Activated naive CD4-positive, alpha-beta T cell treated with anti-CD3 and anti-CD28 coated beads, Interleukin-2, amount 50 U/mL, for 16 hours (primary cell): ENCODE data around the gene DTNBP1.

Experiments
- DNase-seq: peaks from one replicate; pipeline ENCODE4 v3.0.0-alpha.2; 2020

The DTNBP1 gene

DNA sequence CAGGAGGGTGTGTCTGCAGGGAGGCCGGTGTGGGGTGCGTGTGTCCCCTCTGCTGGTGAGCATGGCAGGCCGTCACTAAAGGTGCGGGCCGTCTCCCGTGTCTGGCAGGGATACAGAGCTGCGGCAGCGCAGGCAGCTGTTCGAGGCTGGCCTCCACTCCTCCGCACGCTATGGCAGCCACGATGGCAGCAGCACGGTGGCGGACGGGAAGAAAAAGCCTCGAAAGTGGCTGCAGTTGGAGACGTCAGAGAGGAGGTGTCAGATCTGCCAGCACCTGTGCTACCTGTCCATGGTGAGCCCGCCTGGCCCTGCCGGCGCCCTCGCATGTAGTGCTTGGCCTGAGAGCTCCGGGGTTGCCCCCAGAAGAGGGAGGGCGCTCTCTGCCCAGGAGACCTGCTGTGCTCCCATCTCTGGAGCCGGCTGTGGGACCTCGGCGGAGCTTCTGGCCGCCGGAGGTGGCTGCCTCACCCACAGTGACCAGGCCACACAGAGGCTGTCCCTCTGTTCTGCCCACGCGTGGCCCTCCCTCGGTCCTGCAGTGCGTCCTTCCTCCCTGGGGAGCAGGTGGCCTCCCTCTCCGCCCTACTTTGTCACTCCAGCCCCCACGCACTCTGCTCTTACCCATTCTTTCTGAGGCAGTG is 149.6 kb downstream of the DTNBP1 start:
- no peak for DNase-seq

- no peak for DNase-seq
Measured at GRCh38 chr6:15512721-15513120, 150.1 kb downstream of the DTNBP1 start.

- DNase-seq: no peak
Measured at GRCh38 chr6:15512126-15512525, 150.7 kb downstream of the DTNBP1 start.

DNA sequence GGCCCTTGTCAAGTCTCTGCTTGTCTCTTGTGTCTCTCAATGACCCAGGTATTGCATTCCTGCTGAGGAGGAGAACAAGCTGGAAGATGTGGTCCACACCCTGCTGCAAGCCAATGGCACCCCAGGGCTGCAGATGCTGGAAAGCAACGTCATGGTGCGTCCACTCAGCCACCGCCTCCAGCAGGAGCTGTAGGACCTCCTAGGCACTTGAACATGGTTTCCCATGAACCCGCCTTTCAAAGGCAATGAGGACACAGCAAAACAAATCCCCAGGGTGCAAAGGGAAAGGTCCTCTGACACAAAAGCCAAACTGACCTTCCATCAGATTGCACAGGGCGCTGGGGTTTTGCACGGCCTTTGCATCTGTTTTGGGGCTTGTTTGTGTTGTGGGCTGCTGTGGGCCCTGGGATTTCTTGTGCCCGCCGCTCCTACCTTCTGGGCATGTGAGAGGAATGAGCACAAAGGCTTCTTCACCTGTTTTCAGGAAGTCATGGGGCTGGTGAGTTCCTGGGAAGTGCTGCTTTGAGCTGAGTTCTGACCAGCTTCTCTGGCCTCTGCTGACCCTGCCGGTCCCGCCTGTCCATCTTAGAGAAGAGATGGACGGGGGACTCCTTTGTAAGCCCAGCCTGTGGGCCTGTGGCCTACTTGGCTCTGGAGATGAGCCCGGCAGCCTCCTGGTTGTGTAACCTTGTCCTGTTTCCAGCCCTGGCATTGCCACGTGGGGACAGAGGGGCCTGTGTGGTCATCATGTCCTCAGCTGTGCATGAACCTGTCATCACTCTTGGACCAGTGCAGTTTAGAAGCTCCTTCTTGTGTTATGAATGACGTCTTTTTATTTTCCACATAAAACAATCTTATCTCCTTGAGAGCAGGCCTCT is 151.3 kb downstream of the DTNBP1 start:
- DNase-seq: no peak

GRCh38 chr6:15510536-15511247 is 152.1 kb downstream of the DTNBP1 start:
- no peak for DNase-seq

DNA sequence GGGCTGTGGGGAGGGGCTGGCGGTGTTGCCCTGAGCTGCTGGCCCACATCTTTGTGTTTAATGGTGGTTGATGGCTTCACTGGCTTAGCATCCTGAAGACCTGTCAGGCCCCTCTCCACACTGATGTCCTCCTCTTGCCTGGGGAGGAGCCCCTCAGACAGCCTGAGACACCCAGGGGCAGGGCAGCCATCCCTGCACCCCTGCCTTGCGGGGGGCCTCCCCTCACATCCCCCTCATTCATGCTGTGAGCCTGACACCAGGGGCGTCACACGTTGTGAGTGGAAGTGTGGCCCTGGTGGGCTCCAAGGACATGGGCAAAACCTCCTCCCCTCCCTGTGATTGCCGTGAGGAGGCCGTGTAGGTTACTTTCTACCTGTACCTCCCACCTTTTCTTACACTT is 152.7 kb downstream of the DTNBP1 start:
- DNase-seq: no peak

GRCh38 chr6:15509335-15509933 is 153.4 kb downstream of the DTNBP1 start:
- no peak for DNase-seq

- DNase-seq: no peak
Measured at GRCh38 chr6:15508931-15509330, 153.9 kb downstream of the DTNBP1 start.

GRCh38 chr6:15508441-15508871 is 154.4 kb downstream of the DTNBP1 start:
- no peak for DNase-seq

- DNase-seq: no peak
Measured at GRCh38 chr6:15507746-15508145, 155.1 kb downstream of the DTNBP1 start.

- DNase-seq: no peak
Measured at GRCh38 chr6:15507221-15507620, 155.6 kb downstream of the DTNBP1 start.

DNA sequence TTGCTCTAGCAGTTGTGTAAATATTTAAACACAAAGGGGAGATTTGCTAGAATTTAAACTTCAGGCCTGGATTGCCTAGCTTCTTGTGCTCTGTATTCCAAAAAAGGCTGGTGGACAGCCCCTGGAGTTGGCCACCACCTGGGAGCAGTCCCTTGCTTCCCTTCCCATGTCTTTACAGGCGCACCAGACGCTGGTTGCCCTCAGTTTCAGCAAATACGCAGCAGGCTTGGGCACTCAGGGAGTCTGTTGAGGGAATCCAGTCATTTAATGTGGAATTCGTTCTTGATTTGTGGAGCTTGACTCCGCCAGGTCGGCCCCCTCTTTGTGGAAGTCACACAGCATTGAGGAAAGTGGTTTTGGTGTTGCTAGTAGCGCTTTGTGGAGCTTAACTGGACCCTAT is 156.8 kb downstream of the DTNBP1 start:
- DNase-seq: no peak

DNA sequence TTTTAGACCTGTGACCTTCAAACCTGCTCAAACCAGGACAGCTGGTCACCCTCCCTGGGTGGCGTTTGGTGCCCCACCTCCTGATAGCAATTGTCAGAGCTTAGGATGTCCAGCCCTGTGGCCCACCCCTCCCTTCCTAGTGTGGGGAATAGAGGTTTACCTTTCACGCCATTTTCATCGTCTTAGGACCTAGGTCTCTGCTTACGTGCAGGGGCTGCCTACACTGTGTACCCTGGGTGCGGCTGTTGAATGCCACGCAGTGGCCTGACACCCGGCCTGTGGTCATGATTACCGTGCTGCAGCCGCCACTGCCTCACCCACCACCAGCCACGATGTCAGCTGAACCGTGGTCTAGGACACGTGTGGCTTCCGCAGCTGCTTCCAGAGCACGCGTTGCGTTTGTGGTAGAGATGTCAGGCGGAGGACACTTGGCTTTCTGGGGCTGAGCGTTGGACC is 157.3 kb downstream of the DTNBP1 start:
- DNase-seq: no peak

DNA sequence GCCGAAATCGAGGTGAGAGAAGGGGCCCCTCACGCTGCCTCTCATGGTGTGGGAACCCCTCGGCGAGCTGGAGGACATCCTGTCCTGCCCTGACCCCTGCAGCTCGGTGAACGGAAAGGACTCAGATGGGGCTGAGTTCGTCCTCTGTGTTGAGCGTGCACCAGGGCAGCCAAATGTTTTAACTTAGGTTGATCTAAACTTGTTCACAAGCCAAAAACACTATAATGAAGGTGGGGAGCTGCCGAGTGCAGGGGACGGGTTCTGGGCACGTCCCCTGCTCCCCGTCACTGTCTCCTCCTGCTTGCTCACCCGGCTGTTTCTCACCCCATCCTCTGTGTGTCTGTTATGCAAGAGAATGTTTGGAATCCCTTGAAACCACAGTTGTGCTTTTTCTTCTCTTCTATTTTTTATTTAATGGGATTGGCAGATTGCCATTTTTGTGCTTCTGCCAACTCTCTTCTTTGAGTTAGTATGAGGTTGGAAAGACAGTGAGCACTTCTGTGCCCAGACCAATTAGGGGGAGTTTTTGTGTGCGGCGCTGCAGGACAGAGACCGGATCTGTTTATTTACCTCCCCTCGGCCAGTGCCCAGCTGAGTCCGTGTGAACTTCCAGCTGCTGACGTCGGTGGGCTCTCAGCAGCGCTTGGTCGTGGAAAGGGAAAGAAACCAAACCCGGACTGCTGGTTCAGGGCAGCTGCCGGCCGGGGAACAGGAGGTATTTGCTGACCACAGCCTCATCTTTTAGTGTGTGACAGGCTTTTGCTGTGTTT is 158.1 kb downstream of the DTNBP1 start:
- DNase-seq: no peak

GRCh38 chr6:15504040-15504495 is 158.8 kb downstream of the DTNBP1 start:
- DNase-seq: no peak

DNA sequence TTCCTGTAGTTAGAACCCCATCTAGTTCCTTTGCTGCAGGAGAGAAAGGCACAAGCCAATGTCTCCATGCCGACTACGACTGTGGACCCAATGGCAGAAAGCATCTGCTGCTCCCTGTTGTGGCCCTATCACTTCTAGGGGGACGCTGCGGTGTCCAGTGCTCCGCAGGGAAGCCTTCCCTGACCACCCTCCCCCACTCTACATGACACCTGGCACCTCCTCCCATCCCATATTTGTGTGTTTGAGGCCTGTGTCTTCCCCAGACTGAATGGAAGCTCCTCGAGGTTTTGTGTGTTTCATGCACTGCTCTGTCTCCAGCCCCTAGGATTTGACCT is 159.5 kb downstream of the DTNBP1 start:
- DNase-seq: no peak

DNA sequence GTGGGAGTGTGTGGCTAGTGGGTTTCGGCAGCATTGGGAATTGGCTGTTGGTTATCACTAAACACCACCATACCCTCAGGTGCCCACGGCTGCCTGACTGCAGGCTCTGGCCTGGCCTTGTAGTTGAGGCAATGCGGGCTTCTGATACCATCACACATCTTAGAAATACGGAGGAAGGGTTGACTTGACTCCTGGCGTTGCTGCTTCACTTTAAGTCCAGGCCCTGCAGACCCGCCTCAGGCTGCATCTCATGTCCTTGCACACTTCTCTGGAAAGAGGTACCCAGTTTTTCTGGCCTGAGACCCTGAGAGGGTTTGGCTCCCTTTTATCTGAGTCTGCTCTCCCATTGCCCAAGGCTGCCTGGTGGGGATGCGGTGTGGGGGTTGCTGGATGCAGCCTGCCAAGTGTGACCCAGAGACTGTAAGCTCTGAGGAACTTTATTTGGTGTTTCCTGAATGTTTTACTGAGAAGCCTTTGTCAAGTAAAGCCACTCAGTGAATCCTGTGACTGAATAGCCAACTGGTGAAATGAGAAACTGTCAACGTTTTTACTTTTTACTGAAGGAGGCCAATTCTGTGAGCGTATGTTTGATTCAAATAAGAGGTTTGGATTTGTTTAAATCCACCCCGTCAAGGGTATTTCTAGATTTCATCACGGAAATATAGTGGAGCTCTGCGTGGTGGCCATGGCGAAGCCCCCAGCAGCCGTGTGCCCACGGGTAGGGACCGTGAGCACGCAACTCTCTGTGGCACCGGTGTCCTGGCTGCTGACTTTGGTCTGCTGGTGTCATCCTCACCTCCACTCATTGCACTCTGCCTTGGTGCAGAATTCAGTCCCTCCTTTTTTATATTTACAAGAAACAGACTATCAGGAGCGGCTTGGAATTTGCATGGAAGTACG is 160.1 kb downstream of the DTNBP1 start:
- DNase-seq: no peak

DNA sequence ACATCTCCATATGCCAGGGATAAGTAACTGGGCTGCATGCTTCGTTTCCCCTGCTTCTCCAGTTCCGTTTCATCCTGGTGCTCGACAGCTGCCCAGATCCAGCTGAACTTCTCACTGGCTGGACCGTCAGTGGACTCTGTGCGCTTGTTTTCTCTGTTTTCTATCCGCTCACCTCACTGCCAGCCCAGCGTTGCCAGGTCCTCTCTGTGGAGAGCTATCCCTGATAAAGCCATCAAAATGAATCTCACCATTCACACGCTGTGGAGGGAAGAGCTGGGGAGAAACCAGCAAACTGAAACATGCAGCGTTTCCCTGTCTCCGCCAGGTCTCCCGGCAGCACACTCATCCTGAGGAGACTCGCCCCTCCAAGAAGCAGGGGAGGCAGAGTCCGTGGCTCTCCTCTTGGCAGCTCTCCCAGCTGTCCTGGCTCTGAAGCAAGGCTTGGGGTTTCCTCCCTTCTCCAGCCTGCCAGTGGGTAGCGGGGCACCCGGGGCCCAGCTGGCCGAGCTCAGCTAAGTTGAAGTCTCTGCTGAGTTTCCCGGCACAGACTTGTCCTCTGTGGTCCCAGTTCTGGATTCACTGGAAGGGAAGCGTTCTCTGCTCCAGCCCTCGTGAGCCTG is 160.9 kb downstream of the DTNBP1 start:
- DNase-seq: no peak

DNA sequence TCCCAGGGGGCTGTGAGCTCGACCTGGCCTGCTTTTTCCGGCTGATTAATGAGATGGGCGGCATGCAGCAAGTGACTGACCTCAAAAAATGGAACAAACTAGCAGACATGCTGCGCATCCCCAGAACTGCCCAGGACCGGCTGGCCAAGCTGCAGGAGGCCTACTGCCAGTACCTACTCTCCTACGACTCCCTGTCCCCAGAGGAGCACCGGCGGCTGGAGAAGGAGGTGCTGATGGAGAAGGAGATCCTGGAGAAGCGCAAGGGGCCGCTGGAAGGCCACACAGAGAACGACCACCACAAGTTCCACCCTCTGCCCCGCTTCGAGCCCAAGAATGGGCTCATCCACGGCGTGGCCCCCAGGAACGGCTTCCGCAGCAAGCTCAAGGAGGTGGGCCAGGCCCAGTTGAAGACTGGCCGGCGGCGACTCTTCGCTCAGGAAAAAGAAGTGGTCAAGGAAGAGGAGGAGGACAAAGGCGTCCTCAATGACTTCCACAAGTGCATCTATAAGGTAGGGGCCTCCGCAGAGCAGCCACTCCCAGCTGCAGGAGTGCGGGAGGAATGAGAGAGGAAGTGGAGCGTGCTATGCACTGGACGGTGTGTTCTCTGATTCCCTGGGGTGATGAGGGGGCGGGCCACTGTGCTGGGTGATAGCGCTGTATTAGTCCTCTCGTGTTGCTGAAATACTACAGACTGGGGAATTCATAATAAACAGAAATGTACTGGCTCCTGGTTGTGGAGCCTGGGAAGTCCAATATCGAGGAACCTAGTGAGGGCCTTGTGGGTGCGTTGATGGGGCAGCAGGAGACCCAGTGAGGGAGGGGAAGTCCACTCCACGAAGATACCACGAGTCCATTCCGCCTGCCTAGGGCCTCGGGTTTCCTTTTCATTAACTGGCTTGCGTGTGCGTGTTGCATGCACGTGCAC is 161.7 kb downstream of the DTNBP1 start:
- no peak for DNase-seq
